Esophagus squamous epithelium (tissue), 5 donors: Measurements from ENCODE around the gene GAL3ST2. TPM values are rescaled to one million over a fixed set of nuclear protein-coding genes. Genes with fewer than 3 reads are reported as not detected.
"Not testable (repeated sequence)": the region's sequence is repeated elsewhere in the genome, so short reads cannot be mapped to it uniquely, and the experiment has no call there.

ENCODE experiments used
- DNase-seq: peaks from one replicate; lab custom pipeline; 2025; lab: John Stamatoyannopoulos, UW
- H3K27ac ChIP-seq, 4 donors: fragments of 200-600 bp; sonication (generic); one replicate each; pipeline ENCODE4 v1.5.1; 2016 to 2019; ENCODE audit warnings: mild to moderate bottlenecking in 1 of 4
- H3K27me3 ChIP-seq, 4 donors: fragments of 200-600 bp; sonication (generic); 1 replicate in 3 of 4; 2 replicates in 1 of 4; pipeline versions ENCODE4 v1.5.1 to v1.6.0; 2017 to 2021; ENCODE audit warnings: antibody characterized with exemption in 1 of 4
- H3K36me3 ChIP-seq, 3 donors: fragments of 200-600 bp; sonication (generic); one replicate each; pipeline ENCODE4 v1.5.1; 2016 to 2019
- H3K4me1 ChIP-seq, 3 donors: fragments of 200-600 bp; sonication (generic); one replicate each; pipeline ENCODE4 v1.5.1; 2017 to 2019
- H3K4me3 ChIP-seq, 4 donors: fragments of 200-600 bp; sonication (generic); 1 replicate in 3 of 4; 2 replicates in 1 of 4; pipeline ENCODE4 v1.5.1; 2016 to 2019; ENCODE audit warnings: mild to moderate bottlenecking in 2 of 4, moderate library complexity in 1 of 4
- H3K9me3 ChIP-seq, 3 donors: fragments of 200-600 bp; sonication (generic); one replicate each; pipeline ENCODE4 v1.5.1; 2016 to 2019
- POLR2A ChIP-seq, 4 donors: fragments of 450-650 bp; IDR thresholded peaks; one replicate each; pipeline ENCODE4 v1.6.1; 2017; ENCODE audit warnings: antibody characterized with exemption in 4 of 4, mild to moderate bottlenecking in 4 of 4, moderate library complexity in 3 of 4
- WGBS, 2 donors: methylation state at CpG; one replicate each; pipeline ENCODE4 v1.1.5; 2018; 5-methylcytosine and 5-hydroxymethylcytosine counted together
- intact Hi-C: fragments of 100-400 bp; cut with DNase I; formaldehyde crosslinking; loops from one replicate; pipeline ENCODE4 v1.15.0; 2022
- total RNA-seq, 4 donors: library from RNA; depleted of rRNA; stranded (reverse); fragments of >200 nt; gene quantifications; one replicate each; pipeline ENCODE4 v1.1.0, GENCODE V29; 2016
- TF ChIP-seq, protein P1 (sequence below), 6 experiments: fragments of 450-650 bp in 4 of 6; fragments of 200-600 bp in 2 of 6; sonication (generic) in 2 of 6; IDR thresholded peaks; one replicate each; pipeline ENCODE4 v1.5.1; 2016 to 2019; ENCODE audit warnings: antibody characterized with exemption in 6 of 6, mild to moderate bottlenecking in 4 of 6, moderate library complexity in 4 of 6
- donor health status: DM: yes; HTN: yes; CAD: no.

GAL3ST2 gene
- total RNA-seq, 4 donors from 2014 or later: 0.38 TPM; not detected in 3

DNA sequence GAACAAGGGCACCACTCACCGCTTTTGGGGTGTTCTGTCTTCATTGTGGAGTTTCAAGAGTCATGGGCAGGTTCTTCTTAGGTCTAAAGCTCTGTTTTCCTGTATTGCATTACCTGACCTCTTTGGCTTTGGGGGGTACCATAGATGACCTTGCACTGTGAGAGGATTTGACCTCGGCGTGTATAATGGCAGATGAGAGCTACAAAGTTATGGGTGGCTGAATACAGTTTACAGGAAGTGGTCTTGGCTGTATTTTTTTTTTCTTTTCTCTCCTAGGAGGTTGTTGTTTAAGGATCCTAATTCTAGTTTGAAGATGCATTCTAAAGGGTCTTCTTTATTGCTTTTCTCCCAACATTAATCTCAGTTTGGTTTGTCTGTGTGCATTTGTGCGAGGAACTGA is 11.5 kb downstream of the GAL3ST2 start:
- 93 to 100% methylated on average over 4 of the region's 4 CpGs for WGBS, 2 donors
- DNase-seq: no peak
- Histone ChIP-seq H3K36me3 (no peaks in the 10 kb centered on the region), H3K27ac (no peak overlapping the region), H3K9me3 (no peaks in the 10 kb centered on the region), H3K27me3 (no peaks in the 10 kb centered on the region), H3K4me3 (no peak overlapping the region), H3K4me1 (no peaks in the 10 kb centered on the region)
- no peak for TF ChIP-seq POLR2A (IDR thresholded peaks at IDR 0.05)
- TF ChIP-seq, protein P1, sequence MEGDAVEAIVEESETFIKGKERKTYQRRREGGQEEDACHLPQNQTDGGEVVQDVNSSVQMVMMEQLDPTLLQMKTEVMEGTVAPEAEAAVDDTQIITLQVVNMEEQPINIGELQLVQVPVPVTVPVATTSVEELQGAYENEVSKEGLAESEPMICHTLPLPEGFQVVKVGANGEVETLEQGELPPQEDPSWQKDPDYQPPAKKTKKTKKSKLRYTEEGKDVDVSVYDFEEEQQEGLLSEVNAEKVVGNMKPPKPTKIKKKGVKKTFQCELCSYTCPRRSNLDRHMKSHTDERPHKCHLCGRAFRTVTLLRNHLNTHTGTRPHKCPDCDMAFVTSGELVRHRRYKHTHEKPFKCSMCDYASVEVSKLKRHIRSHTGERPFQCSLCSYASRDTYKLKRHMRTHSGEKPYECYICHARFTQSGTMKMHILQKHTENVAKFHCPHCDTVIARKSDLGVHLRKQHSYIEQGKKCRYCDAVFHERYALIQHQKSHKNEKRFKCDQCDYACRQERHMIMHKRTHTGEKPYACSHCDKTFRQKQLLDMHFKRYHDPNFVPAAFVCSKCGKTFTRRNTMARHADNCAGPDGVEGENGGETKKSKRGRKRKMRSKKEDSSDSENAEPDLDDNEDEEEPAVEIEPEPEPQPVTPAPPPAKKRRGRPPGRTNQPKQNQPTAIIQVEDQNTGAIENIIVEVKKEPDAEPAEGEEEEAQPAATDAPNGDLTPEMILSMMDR (IDR thresholded peaks at IDR 0.05): no peak
- intact Hi-C loops: no loop called here

GRCh38 chr2:241788572-241788971 is 11.9 kb downstream of the GAL3ST2 start:
- Histone ChIP-seq H3K27me3 (no peaks in the 10 kb centered on the region), H3K27ac (no peak overlapping the region), H3K4me1 (no peaks in the 10 kb centered on the region), H3K36me3 (no peaks in the 10 kb centered on the region), H3K4me3 (no peak overlapping the region), H3K9me3 (no peaks in the 10 kb centered on the region)
- 24 to 56% methylated on average over 2 to 3 of the region's 3 CpGs for WGBS, 2 donors
- intact Hi-C loops: no loop called here
- TF ChIP-seq, protein P1 (IDR thresholded peaks at IDR 0.05): no peak
- TF ChIP-seq POLR2A (IDR thresholded peaks at IDR 0.05): no peak
- no peak for DNase-seq

DNA sequence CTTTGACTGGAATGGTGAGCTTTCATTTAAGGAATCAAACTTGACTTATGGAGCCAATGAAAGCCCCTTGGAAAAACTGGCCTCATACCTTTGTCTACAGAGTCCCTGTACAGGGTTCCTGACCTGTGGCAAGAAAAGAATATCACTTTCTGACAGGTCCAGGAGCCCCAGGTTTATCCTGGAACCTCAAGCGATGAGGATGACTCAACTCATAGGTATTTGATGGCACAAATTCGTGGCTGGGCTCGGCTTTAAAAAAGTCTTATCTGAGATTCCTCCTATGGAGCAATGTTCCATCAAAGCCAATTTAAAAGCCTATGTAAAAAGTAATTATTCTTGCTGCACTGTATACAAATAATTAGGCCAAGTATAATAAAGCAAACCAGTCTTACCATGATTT is 14.8 kb downstream of the GAL3ST2 start:
- H3K4me1 ChIP-seq, H3K27me3 ChIP-seq, DNase-seq, H3K4me3 ChIP-seq, H3K27ac ChIP-seq, H3K36me3 ChIP-seq, H3K9me3 ChIP-seq, intact Hi-C loops: not testable (repeated sequence)
- WGBS, 2 donors: 23 to 51% methylated on average over 3 of the region's 3 CpGs

DNA sequence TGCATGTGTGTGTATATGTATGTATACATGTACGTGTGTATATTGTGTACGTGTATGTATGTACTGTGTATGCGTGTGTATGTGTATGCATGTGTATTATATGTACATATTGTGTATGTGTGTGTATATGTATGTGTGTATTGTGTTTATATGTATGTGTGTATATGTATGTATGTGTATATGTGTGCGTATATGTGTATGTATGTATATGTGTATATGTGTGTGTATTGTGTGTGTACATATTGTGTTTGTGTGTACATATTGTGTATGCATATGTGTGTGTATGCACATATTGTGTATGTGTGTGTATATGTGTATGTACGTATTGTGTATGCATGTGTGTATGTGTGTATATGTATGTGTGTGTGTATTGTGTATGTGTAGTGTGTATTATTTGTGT is 16.8 kb downstream of the GAL3ST2 start:
- H3K27me3 ChIP-seq: peaks cover 0 to 8% (median 0%) of the 10 kb centered on the region in 4 donors
- TF ChIP-seq, protein P1 (IDR thresholded peaks at IDR 0.05): no peak
- no peak for TF ChIP-seq POLR2A (IDR thresholded peaks at IDR 0.05)
- no peak overlapping the region for H3K4me3 ChIP-seq
- H3K9me3 ChIP-seq: no peaks in the 10 kb centered on the region
- no peaks in the 10 kb centered on the region for H3K36me3 ChIP-seq
- no peak overlapping the region for H3K27ac ChIP-seq
- H3K4me1 ChIP-seq: no peaks in the 10 kb centered on the region
- intact Hi-C loops: no loop called here
- 93 to 95% methylated on average over 5 of the region's 5 CpGs for WGBS, 2 donors
- no peak for DNase-seq

- H3K9me3 ChIP-seq: no peaks in the 10 kb centered on the region
- no peak overlapping the region for H3K4me3 ChIP-seq
- H3K27ac ChIP-seq: no peak overlapping the region
- no peaks in the 10 kb centered on the region for H3K4me1 ChIP-seq
- WGBS, 2 donors: 50 to 91% methylated on average over 1 to 5 of the region's 10 CpGs
- TF ChIP-seq POLR2A (IDR thresholded peaks at IDR 0.05): no peak
- TF ChIP-seq, protein P1 (IDR thresholded peaks at IDR 0.05): no peak
- DNase-seq: no peak
- intact Hi-C loops: no loop called here
- no peaks in the 10 kb centered on the region for H3K36me3 ChIP-seq
- peaks cover 0 to 8% (median 0%) of the 10 kb centered on the region in 4 donors for H3K27me3 ChIP-seq
These were observed 17.7 kb downstream of the GAL3ST2 start for GRCh38 chr2:241794250-241794823.
